Mucosa of stomach (tissue), 1 donor: ENCODE measurements around the gene SECTM1.
"Not testable (repeated sequence)": the region's sequence is repeated elsewhere in the genome, so short reads cannot be mapped to it uniquely, and the experiment has no call there.

Source experiments
- H3K27me3 ChIP-seq: one replicate; pipeline ENCODE4 v1.7.0; 2013; ENCODE audit warnings: mild to moderate bottlenecking, low read length; ENCODE audit not compliant: control insufficient read depth, insufficient read depth
- H3K36me3 ChIP-seq: one replicate; pipeline ENCODE4 v1.7.0; 2013; ENCODE audit warnings: low read length; ENCODE audit not compliant: control insufficient read depth, insufficient read depth
- H3K4me1 ChIP-seq: one replicate; pipeline ENCODE4 v1.7.0; 2013; ENCODE audit warnings: mild to moderate bottlenecking, low read length; ENCODE audit not compliant: control insufficient read depth, insufficient read depth
- H3K4me3 ChIP-seq: one replicate; pipeline ENCODE4 v1.7.0; 2013; ENCODE audit warnings: low read length
- H3K9ac ChIP-seq: one replicate; pipeline ENCODE4 v1.7.0; 2013; ENCODE audit warnings: mild to moderate bottlenecking, low read length, moderate library complexity
- H3K9me3 ChIP-seq: one replicate; pipeline ENCODE4 v1.7.0; 2013; ENCODE audit warnings: mild to moderate bottlenecking, low read length, moderate library complexity; ENCODE audit not compliant: control insufficient read depth
- donor health status: Pancreatic carcinoma.

Gene SECTM1

GRCh38 chr17:82351254-82351712 is 17.7 kb upstream of the SECTM1 start:
- Histone ChIP-seq H3K27me3 (no peaks in the 10 kb centered on the region), H3K4me1 (peaks cover 35% of the 10 kb centered on the region), H3K9me3 (no peaks in the 10 kb centered on the region), H3K9ac (no peak overlapping the region), H3K4me3 (no peak overlapping the region), H3K36me3 (no peaks in the 10 kb centered on the region)

- Histone ChIP-seq H3K27me3 (no peaks in the 10 kb centered on the region), H3K4me1 (peaks cover 30% of the 10 kb centered on the region), H3K4me3 (no peak overlapping the region)
These were observed 16.8 kb upstream of the SECTM1 start for GRCh38 chr17:82350182-82351030.

GRCh38 chr17:82349287-82349701 is 15.7 kb upstream of the SECTM1 start:
- Histone ChIP-seq H3K36me3 (no peaks in the 10 kb centered on the region), H3K9ac (no peak overlapping the region), H3K27me3 (no peaks in the 10 kb centered on the region), H3K9me3 (no peaks in the 10 kb centered on the region), H3K4me3 (no peak overlapping the region), H3K4me1 (peaks cover 33% of the 10 kb centered on the region)

More at GRCh38 chr17:82350182-82351030, 16.8 kb upstream of the SECTM1 start:
- H3K9me3 ChIP-seq, result no peaks in the 10 kb centered on the region
- no peak overlapping the region for H3K9ac ChIP-seq
- H3K36me3 ChIP-seq, result no peaks in the 10 kb centered on the region

- Histone ChIP-seq H3K27me3 (no peaks in the 10 kb centered on the region), H3K4me3 (no peak overlapping the region), H3K9me3 (no peaks in the 10 kb centered on the region), H3K4me1 (peaks cover 34% of the 10 kb centered on the region), H3K9ac (no peak overlapping the region), H3K36me3 (no peaks in the 10 kb centered on the region)
These were observed 15.3 kb upstream of the SECTM1 start for GRCh38 chr17:82348866-82349265.

GRCh38 chr17:82348434-82348833 is 14.9 kb upstream of the SECTM1 start:
- H3K27me3 ChIP-seq, result no peaks in the 10 kb centered on the region
- no peaks in the 10 kb centered on the region for H3K36me3 ChIP-seq
- no peak overlapping the region for H3K4me3 ChIP-seq
- no peak overlapping the region for H3K9ac ChIP-seq
- no peaks in the 10 kb centered on the region for H3K9me3 ChIP-seq
- H3K4me1 ChIP-seq, result peaks cover 34% of the 10 kb centered on the region

GRCh38 chr17:82347994-82348393 is 14.4 kb upstream of the SECTM1 start:
- H3K4me1 ChIP-seq, result peaks cover 34% of the 10 kb centered on the region
- H3K36me3 ChIP-seq, H3K9ac ChIP-seq: not testable (repeated sequence)

GRCh38 chr17:82346342-82347300 is 13.1 kb upstream of the SECTM1 start:
- H3K4me3 ChIP-seq, result no peak overlapping the region
- H3K36me3 ChIP-seq, result no peaks in the 10 kb centered on the region
- H3K4me1 ChIP-seq, result peaks cover 28% of the 10 kb centered on the region
- no peaks in the 10 kb centered on the region for H3K27me3 ChIP-seq
- H3K9ac ChIP-seq, result no peak overlapping the region
- no peaks in the 10 kb centered on the region for H3K9me3 ChIP-seq

More at GRCh38 chr17:82347994-82348393, 14.4 kb upstream of the SECTM1 start:
- not testable (repeated sequence) for H3K27me3 ChIP-seq, H3K4me3 ChIP-seq, H3K9me3 ChIP-seq

GRCh38 chr17:82345151-82345976 is 11.8 kb upstream of the SECTM1 start:
- Histone ChIP-seq H3K36me3 (no peaks in the 10 kb centered on the region), H3K27me3 (no peaks in the 10 kb centered on the region), H3K9ac (no peak overlapping the region), H3K4me1 (peaks cover 27% of the 10 kb centered on the region), H3K4me3 (no peak overlapping the region), H3K9me3 (no peaks in the 10 kb centered on the region)

GRCh38 chr17:82344175-82344907 is 10.8 kb upstream of the SECTM1 start:
- H3K36me3 ChIP-seq, result no peaks in the 10 kb centered on the region
- no peak overlapping the region for H3K4me3 ChIP-seq
- peaks cover 31% of the 10 kb centered on the region for H3K4me1 ChIP-seq
- H3K27me3 ChIP-seq, result no peaks in the 10 kb centered on the region
- H3K9ac ChIP-seq, result peak overlapping the region; percentile 51
- no peaks in the 10 kb centered on the region for H3K9me3 ChIP-seq

- no peaks in the 10 kb centered on the region for H3K36me3 ChIP-seq
- H3K9me3 ChIP-seq, result no peaks in the 10 kb centered on the region
- no peak overlapping the region for H3K9ac ChIP-seq
- H3K27me3 ChIP-seq, result no peaks in the 10 kb centered on the region
- H3K4me3 ChIP-seq, result no peak overlapping the region
- H3K4me1 ChIP-seq, result peaks cover 34% of the 10 kb centered on the region
These were observed 10.0 kb upstream of the SECTM1 start for GRCh38 chr17:82343560-82343959.
